H9 (cell line): ENCODE results near the gene YIPF3. TPM values are rescaled to one million over a fixed set of nuclear protein-coding genes. Genes with fewer than 3 reads are reported as not detected.
A peak's percentile ranks its signal among the peaks of the same experiment; 100 is the strongest.

ENCODE experiments used
- DNase-seq: peaks from one replicate; pipeline ENCODE4 v3.0.0-alpha.2; 2017
- H2AFZ ChIP-seq: one replicate; pipeline ENCODE4 v1.6.1; 2013; ENCODE audit warnings: mild to moderate bottlenecking, low read length, control low read depth, moderate library complexity
- H2AK5ac ChIP-seq: 2 replicates; pipeline ENCODE4 v1.6.1; 2013; ENCODE audit warnings: low read length, control low read depth, mixed read lengths; ENCODE audit not compliant: insufficient read length
- H2BK120ac ChIP-seq: one replicate; pipeline ENCODE4 v1.6.1; 2013; ENCODE audit warnings: low read depth, mild to moderate bottlenecking, low read length, control low read depth, inconsistent platforms; ENCODE audit not compliant: poor library complexity, severe bottlenecking
- H2BK12ac ChIP-seq: 2 replicates; pipeline ENCODE4 v1.6.1; 2013; ENCODE audit warnings: low read length, control low read depth, mixed read lengths, low read depth; ENCODE audit not compliant: insufficient read length
- H2BK15ac ChIP-seq: 2 replicates; pipeline ENCODE4 v1.6.1; 2013; ENCODE audit warnings: low read depth, low read length, control low read depth
- H2BK20ac ChIP-seq: one replicate; pipeline ENCODE4 v1.6.1; 2013; ENCODE audit warnings: low read depth, mild to moderate bottlenecking, low read length, control low read depth, inconsistent platforms; ENCODE audit not compliant: poor library complexity, severe bottlenecking
- H2BK5ac ChIP-seq: 2 replicates; pipeline ENCODE4 v1.6.1; 2013; ENCODE audit warnings: low read length, control low read depth, mixed read lengths; ENCODE audit not compliant: insufficient read length
- H3K14ac ChIP-seq: 2 replicates; pipeline ENCODE4 v1.6.1; 2013; ENCODE audit warnings: low read length, control low read depth; ENCODE audit not compliant: insufficient read depth
- H3K18ac ChIP-seq: 2 replicates; pipeline ENCODE4 v1.6.1; 2013; ENCODE audit warnings: low read depth, mild to moderate bottlenecking, mixed read lengths, low read length, control low read depth; ENCODE audit not compliant: insufficient read length
- H3K23ac ChIP-seq: 2 replicates; pipeline ENCODE4 v1.6.1; 2013; ENCODE audit warnings: low read length, control low read depth, mixed read lengths, low read depth; ENCODE audit not compliant: insufficient read length
- H3K23me2 ChIP-seq: 2 replicates; pipeline ENCODE4 v1.6.1; 2013; ENCODE audit warnings: low read depth, mild to moderate bottlenecking, mixed read lengths, low read length, control low read depth; ENCODE audit not compliant: insufficient read length, poor library complexity, severe bottlenecking
- H3K27ac ChIP-seq: 2 replicates; pipeline ENCODE4 v1.5.1; 2013; ENCODE audit warnings: low read length, control low read depth, mixed read lengths, low read depth; ENCODE audit not compliant: insufficient read length
- H3K27me3 ChIP-seq: 2 replicates; pipeline ENCODE4 v1.6.1; 2013; ENCODE audit warnings: low read length, control low read depth, inconsistent platforms; ENCODE audit not compliant: insufficient read depth
- H3K4ac ChIP-seq: 2 replicates; pipeline ENCODE4 v1.6.1; 2013; ENCODE audit warnings: low read depth, mild to moderate bottlenecking, control low read depth, inconsistent platforms, low read length, moderate library complexity
- H3K4me1 ChIP-seq: 2 replicates; pipeline ENCODE4 v1.6.1; 2013; ENCODE audit warnings: low read length, control low read depth, inconsistent platforms; ENCODE audit not compliant: insufficient read depth
- H3K4me2 ChIP-seq: 2 replicates; pipeline ENCODE4 v1.6.1; 2013; ENCODE audit warnings: low read length, control low read depth, mixed read lengths; ENCODE audit not compliant: insufficient read length, insufficient read depth
- H3K56ac ChIP-seq: 2 replicates; pipeline ENCODE4 v1.6.1; 2013; ENCODE audit warnings: low read depth, mild to moderate bottlenecking, mixed read lengths, low read length, control low read depth; ENCODE audit not compliant: insufficient read length
- H3K79me1 ChIP-seq: 2 replicates; pipeline ENCODE4 v1.6.1; 2013; ENCODE audit warnings: low read depth, mild to moderate bottlenecking, moderate library complexity, low read length, control low read depth, inconsistent platforms; ENCODE audit not compliant: insufficient read depth, poor library complexity, severe bottlenecking
- H3K79me2 ChIP-seq: 2 replicates; pipeline ENCODE4 v1.6.1; 2013; ENCODE audit warnings: low read length, control low read depth, inconsistent platforms; ENCODE audit not compliant: insufficient read depth
- H3K9ac ChIP-seq: 2 replicates; pipeline ENCODE4 v1.6.1; 2013; ENCODE audit warnings: low read length, control low read depth, mixed read lengths; ENCODE audit not compliant: insufficient read length; ENCODE audit errors: extremely low read depth
- H3K9me3 ChIP-seq: one replicate; pipeline ENCODE4 v1.6.1; 2013; ENCODE audit warnings: low read depth, low read length, inconsistent platforms; ENCODE audit not compliant: control insufficient read depth
- H3T11ph ChIP-seq: one replicate; pipeline ENCODE4 v1.6.1; 2013; ENCODE audit warnings: mild to moderate bottlenecking, low read length, control low read depth, inconsistent platforms
- H4K20me1 ChIP-seq: one replicate; pipeline ENCODE4 v1.6.1; 2013; ENCODE audit not compliant: control insufficient read depth, insufficient read length, insufficient read depth
- H4K5ac ChIP-seq: 2 replicates; pipeline ENCODE4 v1.6.1; 2013; ENCODE audit warnings: low read depth, mild to moderate bottlenecking, mixed read lengths, low read length, control low read depth; ENCODE audit not compliant: insufficient read length
- H4K8ac ChIP-seq: replicated peaks from 2 replicates; pipeline ENCODE4 v1.6.1; 2013; ENCODE audit warnings: low read length, control low read depth, mixed read lengths, low read depth; ENCODE audit not compliant: insufficient read length
- H4K91ac ChIP-seq: 2 replicates; pipeline ENCODE4 v1.6.1; 2013; ENCODE audit warnings: low read depth, mild to moderate bottlenecking, moderate library complexity, mixed read lengths, low read length, control low read depth; ENCODE audit not compliant: insufficient read length
- H3K27ac Mint-ChIP-seq, 3 experiments: 2 replicates in 2 of 3; 3 replicates in 1 of 3; pipeline ENCODE4 v1.8.0; 2020 to 2021; ENCODE audit warnings: mixed read lengths in 3 of 3, mild to moderate bottlenecking in 1 of 3, moderate library complexity in 1 of 3
- H3K27me3 Mint-ChIP-seq: 2 replicates; pipeline ENCODE4 v1.8.0; 2021; ENCODE audit warnings: low read depth, mild to moderate bottlenecking, moderate library complexity, mixed read lengths
- H3K36me3 Mint-ChIP-seq, 3 experiments: 2 replicates in 2 of 3; 3 replicates in 1 of 3; pipeline ENCODE4 v1.8.0; 2020 to 2021; ENCODE audit warnings: low read depth in 3 of 3, mixed read lengths in 3 of 3; ENCODE audit not compliant: insufficient read depth in 1 of 3
- H3K4me1 Mint-ChIP-seq, 2 experiments: 2 replicates each; pipeline ENCODE4 v1.8.0; 2020; ENCODE audit warnings: mixed read lengths in 2 of 2
- H3K4me3 Mint-ChIP-seq, 2 experiments: 2 replicates in 1 of 2; 3 replicates in 1 of 2; pipeline ENCODE4 v1.8.0; 2020 to 2021; ENCODE audit warnings: mild to moderate bottlenecking in 2 of 2, mixed read lengths in 2 of 2, moderate library complexity in 1 of 2
- H3K9me3 Mint-ChIP-seq, 2 experiments: 2 replicates in 1 of 2; 3 replicates in 1 of 2; pipeline ENCODE4 v1.8.0; 2020; ENCODE audit warnings: mild to moderate bottlenecking in 2 of 2, mixed read lengths in 2 of 2, moderate library complexity in 1 of 2
- WGBS: extraction: QIAGEN DNeasy Blood & Tissue Kit; methylation state at CpG from one replicate; pipeline ENCODE4 v1.1.7; 2013; ENCODE audit warnings: missing lambda C conversion rate, low lambda C conversion rate, mixed read lengths; ENCODE audit not compliant: insufficient read length; ENCODE audit errors: extremely low coverage; 5-methylcytosine and 5-hydroxymethylcytosine counted together
- total RNA-seq: library from RNA; stranded (reverse); gene quantifications from 2 replicates; pipeline ENCODE4 v1.2.1, GENCODE V29; 2021
- TF ChIP-seq, protein P1 (sequence below): fragments of 200-600 bp; sonication (generic); conservative IDR thresholded peaks from 3 replicates; pipeline ENCODE4 v1.8.0; 2021; ENCODE audit warnings: antibody characterized with exemption, mild to moderate bottlenecking

YIPF3 gene
- total RNA-seq, 1 experiment from 2014 or later: 84.5 TPM

DNA sequence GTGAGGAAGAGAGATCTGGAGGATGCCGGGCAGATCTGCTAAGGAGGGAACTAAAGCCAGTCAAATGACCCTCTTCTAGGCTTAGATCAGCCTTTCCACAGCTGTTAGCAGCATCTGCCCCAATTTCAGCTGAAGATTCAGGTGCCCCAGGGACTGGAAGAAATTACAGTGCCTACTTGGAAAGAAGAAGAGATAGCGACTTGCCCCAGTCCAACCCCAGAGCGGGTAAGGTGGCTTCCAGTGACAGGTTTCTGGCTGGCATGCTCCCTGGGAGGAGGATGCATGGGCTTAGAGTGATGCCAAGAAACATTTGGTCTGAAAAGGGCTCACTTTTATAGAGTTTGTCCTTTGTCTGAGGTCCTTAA lies 38.7 kb downstream of the YIPF3 start:
- no peaks in the 10 kb centered on the region for H3K9me3 ChIP-seq
- H3K27me3 Mint-ChIP-seq: no peaks in the 10 kb centered on the region
- no CpG with 5 or more reads among the region's 3 CpGs for WGBS

More for the DNA sequence above, 38.7 kb downstream of the YIPF3 start:
- DNase-seq: no peak
- H3K4me2 ChIP-seq: peak overlapping the region; percentile 81
- H3K23ac ChIP-seq: no peak overlapping the region
- no peak overlapping the region for H3K56ac ChIP-seq
- H3K36me3 Mint-ChIP-seq: peaks cover 0 to 3% (median 0%) of the 10 kb centered on the region in 3 experiments; a peak in 1 of 7 replicates
- H3K79me2 ChIP-seq: peaks cover 15% of the 10 kb centered on the region
- H3K27ac ChIP-seq: no peak overlapping the region
- no peak overlapping the region for H2BK15ac ChIP-seq
- no peak overlapping the region for H3T11ph ChIP-seq
- no peak overlapping the region for H3K14ac ChIP-seq
- H3K4ac ChIP-seq: no peak overlapping the region
- no peaks in the 10 kb centered on the region for H3K27me3 ChIP-seq
- H4K20me1 ChIP-seq: no peaks in the 10 kb centered on the region
- no peak overlapping the region for H2BK20ac ChIP-seq
- peak overlapping the region; percentile 62 to 88 (median 85) for H3K27ac Mint-ChIP-seq
- peaks cover 7% of the 10 kb centered on the region for H3K79me1 ChIP-seq
- H2BK12ac ChIP-seq: no peak overlapping the region
- no peak overlapping the region for H2AFZ ChIP-seq
- H3K4me1 ChIP-seq: peaks cover 15% of the 10 kb centered on the region; the same call in 1 of the 2 replicates
- H3K9me3 Mint-ChIP-seq: no peaks in the 10 kb centered on the region
- H3K4me3 Mint-ChIP-seq: peak overlapping the region; percentile 87 to 95
- no peak overlapping the region for H4K8ac ChIP-seq
- TF ChIP-seq, protein P1, sequence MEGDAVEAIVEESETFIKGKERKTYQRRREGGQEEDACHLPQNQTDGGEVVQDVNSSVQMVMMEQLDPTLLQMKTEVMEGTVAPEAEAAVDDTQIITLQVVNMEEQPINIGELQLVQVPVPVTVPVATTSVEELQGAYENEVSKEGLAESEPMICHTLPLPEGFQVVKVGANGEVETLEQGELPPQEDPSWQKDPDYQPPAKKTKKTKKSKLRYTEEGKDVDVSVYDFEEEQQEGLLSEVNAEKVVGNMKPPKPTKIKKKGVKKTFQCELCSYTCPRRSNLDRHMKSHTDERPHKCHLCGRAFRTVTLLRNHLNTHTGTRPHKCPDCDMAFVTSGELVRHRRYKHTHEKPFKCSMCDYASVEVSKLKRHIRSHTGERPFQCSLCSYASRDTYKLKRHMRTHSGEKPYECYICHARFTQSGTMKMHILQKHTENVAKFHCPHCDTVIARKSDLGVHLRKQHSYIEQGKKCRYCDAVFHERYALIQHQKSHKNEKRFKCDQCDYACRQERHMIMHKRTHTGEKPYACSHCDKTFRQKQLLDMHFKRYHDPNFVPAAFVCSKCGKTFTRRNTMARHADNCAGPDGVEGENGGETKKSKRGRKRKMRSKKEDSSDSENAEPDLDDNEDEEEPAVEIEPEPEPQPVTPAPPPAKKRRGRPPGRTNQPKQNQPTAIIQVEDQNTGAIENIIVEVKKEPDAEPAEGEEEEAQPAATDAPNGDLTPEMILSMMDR: no peak
- H2BK120ac ChIP-seq: no peak overlapping the region
- H3K18ac ChIP-seq: no peak overlapping the region
- peak overlapping the region; percentile 72 for H3K9ac ChIP-seq
- peaks cover 10% of the 10 kb centered on the region for H3K23me2 ChIP-seq
- H4K5ac ChIP-seq: no peak overlapping the region
- H2BK5ac ChIP-seq: no peak overlapping the region
- H3K4me1 Mint-ChIP-seq: peaks cover 41 to 48% of the 10 kb centered on the region in 2 experiments
- no peak overlapping the region for H4K91ac ChIP-seq
- no peak overlapping the region for H2AK5ac ChIP-seq
